Right atrium auricular region (tissue), 2 donors: ENCODE data around the gene ZFAND3. TPM values are rescaled to one million over a fixed set of nuclear protein-coding genes. Genes with fewer than 3 reads are reported as not detected.
"Not testable (repeated sequence)": the region's sequence is repeated elsewhere in the genome, so short reads cannot be mapped to it uniquely, and the experiment has no call there.

Experiments used
- DNase-seq: peaks from one replicate; pipeline ENCODE4 v3.0.0-alpha.2; 2019; ENCODE audit warnings: low spot score
- H3K27ac ChIP-seq, 2 donors: fragments of 200-600 bp; sonication (generic); 1 replicate in 1 of 2; 2 replicates in 1 of 2; pipeline ENCODE4 v1.5.1; 2016 to 2019
- H3K27me3 ChIP-seq, 2 donors: fragments of 200-600 bp; sonication (generic); one replicate each; pipeline versions ENCODE4 v1.5.1 to v1.6.0; 2017 to 2019
- H3K36me3 ChIP-seq: fragments of 200-600 bp; sonication (generic); one replicate; pipeline ENCODE4 v1.5.1; 2016
- H3K4me1 ChIP-seq, 2 donors: fragments of 200-600 bp; sonication (generic); one replicate each; pipeline versions ENCODE4 v1.5.1 to v1.6.0; 2017 to 2019
- H3K4me3 ChIP-seq, 2 donors: fragments of 200-600 bp; sonication (generic); 1 replicate in 1 of 2; 2 replicates in 1 of 2; pipeline ENCODE4 v1.5.1; 2017 to 2019; ENCODE audit warnings: mild to moderate bottlenecking in 1 of 2, moderate library complexity in 1 of 2
- H3K9me3 ChIP-seq, 2 donors: fragments of 200-600 bp; sonication (generic); one replicate each; pipeline ENCODE4 v1.5.1; 2019
- CTCF ChIP-seq, 2 donors: fragments of 200-600 bp; sonication (generic); IDR thresholded peaks; one replicate each; pipeline ENCODE4 v1.5.1; 2019; ENCODE audit warnings: antibody characterized with exemption in 2 of 2
- total RNA-seq, 2 donors: library from RNA; depleted of rRNA; stranded (reverse); fragments of >200 nt; gene quantifications; one replicate each; pipeline ENCODE4 v1.1.0, GENCODE V29; 2016

ZFAND3 gene
- total RNA-seq, 2 donors from 2014 or later, result 36.7 to 40.0 TPM

- Histone ChIP-seq H3K27me3 (no peaks in the 10 kb centered on the region), H3K4me3 (no peak overlapping the region), H3K9me3 (no peaks in the 10 kb centered on the region), H3K4me1 (peaks cover 0 to 87% of the 10 kb centered on the region in 2 donors), H3K27ac (no peak overlapping the region), H3K36me3 (no peaks in the 10 kb centered on the region)
- DNase-seq, result no peak
- no peak for TF ChIP-seq CTCF (IDR thresholded peaks at IDR 0.05)
Measured at GRCh38 chr6:37990762-37991525, 171.4 kb downstream of the ZFAND3 start.

GRCh38 chr6:37992749-37993148 is 173.2 kb downstream of the ZFAND3 start:
- no peak for DNase-seq
- Histone ChIP-seq H3K4me1 (peaks cover 0 to 75% of the 10 kb centered on the region in 2 donors), H3K27ac (no peak overlapping the region), H3K27me3 (no peaks in the 10 kb centered on the region), H3K36me3 (no peaks in the 10 kb centered on the region), H3K9me3 (no peaks in the 10 kb centered on the region), H3K4me3 (no peak overlapping the region)
- TF ChIP-seq CTCF (IDR thresholded peaks at IDR 0.05), result no peak

- H3K4me3 ChIP-seq, H3K27ac ChIP-seq, DNase-seq, H3K9me3 ChIP-seq, H3K36me3 ChIP-seq, H3K27me3 ChIP-seq: not testable (repeated sequence)
- H3K4me1 ChIP-seq, result peaks cover 0 to 70% of the 10 kb centered on the region in 2 donors
Measured at GRCh38 chr6:37993194-37993593, 173.7 kb downstream of the ZFAND3 start.

GRCh38 chr6:37993596-37993995 is 174.1 kb downstream of the ZFAND3 start:
- Histone ChIP-seq H3K4me1 (peaks cover 0 to 66% of the 10 kb centered on the region in 2 donors), H3K4me3 (no peak overlapping the region), H3K27me3 (no peaks in the 10 kb centered on the region), H3K9me3 (no peaks in the 10 kb centered on the region), H3K36me3 (no peaks in the 10 kb centered on the region), H3K27ac (no peak overlapping the region)
- no peak for TF ChIP-seq CTCF (IDR thresholded peaks at IDR 0.05)
- DNase-seq, result no peak

- Histone ChIP-seq H3K27ac (no peak overlapping the region), H3K36me3 (no peaks in the 10 kb centered on the region), H3K27me3 (no peaks in the 10 kb centered on the region), H3K9me3 (no peaks in the 10 kb centered on the region), H3K4me3 (no peak overlapping the region), H3K4me1 (peaks cover 0 to 60% of the 10 kb centered on the region in 2 donors)
- DNase-seq, result no peak
- no peak for TF ChIP-seq CTCF (IDR thresholded peaks at IDR 0.05)
Measured at GRCh38 chr6:37994223-37994622, 174.7 kb downstream of the ZFAND3 start.

GRCh38 chr6:37998366-37998765 is 178.8 kb downstream of the ZFAND3 start:
- Histone ChIP-seq H3K27me3 (no peaks in the 10 kb centered on the region), H3K36me3 (no peaks in the 10 kb centered on the region), H3K27ac (no peak overlapping the region), H3K9me3 (no peaks in the 10 kb centered on the region), H3K4me3 (no peak overlapping the region), H3K4me1 (peaks cover 0 to 33% of the 10 kb centered on the region in 2 donors)
- DNase-seq, result no peak
- no peak for TF ChIP-seq CTCF (IDR thresholded peaks at IDR 0.05)
